Stimulated activated effector memory CD8-positive, alpha-beta T cell treated with anti-CD3 and anti-CD28 coated beads, Interleukin-12 subunit alpha, Interleukin-12 subunit beta, amount 100 ng/mL, for 72 hours (primary cell): Measurements from ENCODE around the gene AFAP1.

Source experiments
- ATAC-seq: fragments of 150-1000 bp; cut with Tn5 transposase; 2 replicates; pipeline ENCODE4 v1.10.0; 2021
- DNase-seq, 2 donors: peaks; one replicate each; pipeline ENCODE4 v3.0.0; 2021 to 2022; ENCODE audit warnings: low spot score in 2 of 2
- H3K27ac Mint-ChIP-seq: one replicate; pipeline ENCODE4 v1.8.0; 2022; ENCODE audit warnings: mild to moderate bottlenecking, mixed read lengths
- H3K36me3 Mint-ChIP-seq: one replicate; pipeline ENCODE4 v1.8.0; 2022; ENCODE audit warnings: mild to moderate bottlenecking, mixed read lengths
- H3K4me1 Mint-ChIP-seq: one replicate; pipeline ENCODE4 v1.8.0; 2022; ENCODE audit warnings: mixed read lengths
- H3K4me3 Mint-ChIP-seq: one replicate; pipeline ENCODE4 v1.8.0; 2022; ENCODE audit warnings: mild to moderate bottlenecking, mixed read lengths
- H3K9me3 Mint-ChIP-seq: one replicate; pipeline ENCODE4 v1.8.0; 2022; ENCODE audit warnings: mixed read lengths

The AFAP1 gene

GRCh38 chr4:7845493-7846128, 94.0 kb downstream of the AFAP1 start:
- ATAC-seq (no peak), DNase-seq (no peak)
- H3K9me3 Mint-ChIP-seq = no peaks in the 10 kb centered on the region
- H3K4me1 Mint-ChIP-seq = peaks cover 34% of the 10 kb centered on the region
- H3K27ac Mint-ChIP-seq = no peak overlapping the region
- no peak overlapping the region for H3K4me3 Mint-ChIP-seq
- peaks cover 53% of the 10 kb centered on the region for H3K36me3 Mint-ChIP-seq

GRCh38 chr4:7844594-7844991, 95.1 kb downstream of the AFAP1 start:
- no peak for DNase-seq
- H3K36me3 Mint-ChIP-seq = peaks cover 56% of the 10 kb centered on the region

DNA sequence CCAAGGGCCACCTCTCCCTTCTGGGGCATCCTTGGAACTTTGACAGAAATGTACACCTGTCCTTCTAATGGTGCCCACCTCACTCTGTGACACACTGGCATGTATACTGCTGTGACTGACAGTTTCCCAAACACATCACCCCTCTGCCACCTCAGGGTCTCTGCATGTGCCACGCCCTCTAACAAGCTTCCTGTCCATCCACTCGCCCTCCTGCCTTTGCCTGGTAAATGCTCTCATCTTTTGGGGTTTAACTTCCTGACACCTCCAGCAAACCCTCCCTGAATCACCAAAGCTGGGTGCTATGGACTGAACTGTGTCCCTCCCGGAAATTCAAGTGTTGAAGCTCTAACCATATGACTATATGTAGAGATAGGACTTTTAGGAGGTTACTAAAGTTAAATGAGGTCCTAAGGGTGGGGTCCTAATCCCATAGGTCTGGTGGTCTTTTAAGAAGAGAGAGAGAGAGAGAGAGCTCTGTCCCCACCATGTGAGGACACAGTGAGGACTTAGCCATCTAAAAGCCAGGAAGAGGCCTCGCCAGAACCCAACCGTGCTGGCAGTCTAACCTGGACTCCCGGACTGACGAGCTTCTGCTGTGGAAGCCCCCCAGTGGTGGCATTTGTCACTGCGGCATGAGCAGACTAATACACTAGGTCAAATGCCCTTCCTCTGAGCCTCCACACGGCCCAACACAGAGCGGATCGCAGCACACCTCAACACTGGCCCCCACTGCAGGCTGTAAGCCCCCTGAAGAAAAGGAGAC, 95.6 kb downstream of the AFAP1 start:
- peak; percentile 49 to 85 for DNase-seq
- H3K4me1 Mint-ChIP-seq = peaks cover 28% of the 10 kb centered on the region
- H3K9me3 Mint-ChIP-seq = no peaks in the 10 kb centered on the region
- H3K4me3 Mint-ChIP-seq = peak overlapping the region; percentile 21
- H3K27ac Mint-ChIP-seq = peak overlapping the region; percentile 20
- ATAC-seq = peak; percentile 91
- peaks cover 51% of the 10 kb centered on the region for H3K36me3 Mint-ChIP-seq

More at GRCh38 chr4:7844594-7844991, 95.1 kb downstream of the AFAP1 start:
- peak overlapping the region; percentile 20 for H3K27ac Mint-ChIP-seq
- peak; percentile 35 for ATAC-seq
- H3K9me3 Mint-ChIP-seq = no peaks in the 10 kb centered on the region
- peaks cover 28% of the 10 kb centered on the region for H3K4me1 Mint-ChIP-seq
- H3K4me3 Mint-ChIP-seq = peak overlapping the region; percentile 21

DNA sequence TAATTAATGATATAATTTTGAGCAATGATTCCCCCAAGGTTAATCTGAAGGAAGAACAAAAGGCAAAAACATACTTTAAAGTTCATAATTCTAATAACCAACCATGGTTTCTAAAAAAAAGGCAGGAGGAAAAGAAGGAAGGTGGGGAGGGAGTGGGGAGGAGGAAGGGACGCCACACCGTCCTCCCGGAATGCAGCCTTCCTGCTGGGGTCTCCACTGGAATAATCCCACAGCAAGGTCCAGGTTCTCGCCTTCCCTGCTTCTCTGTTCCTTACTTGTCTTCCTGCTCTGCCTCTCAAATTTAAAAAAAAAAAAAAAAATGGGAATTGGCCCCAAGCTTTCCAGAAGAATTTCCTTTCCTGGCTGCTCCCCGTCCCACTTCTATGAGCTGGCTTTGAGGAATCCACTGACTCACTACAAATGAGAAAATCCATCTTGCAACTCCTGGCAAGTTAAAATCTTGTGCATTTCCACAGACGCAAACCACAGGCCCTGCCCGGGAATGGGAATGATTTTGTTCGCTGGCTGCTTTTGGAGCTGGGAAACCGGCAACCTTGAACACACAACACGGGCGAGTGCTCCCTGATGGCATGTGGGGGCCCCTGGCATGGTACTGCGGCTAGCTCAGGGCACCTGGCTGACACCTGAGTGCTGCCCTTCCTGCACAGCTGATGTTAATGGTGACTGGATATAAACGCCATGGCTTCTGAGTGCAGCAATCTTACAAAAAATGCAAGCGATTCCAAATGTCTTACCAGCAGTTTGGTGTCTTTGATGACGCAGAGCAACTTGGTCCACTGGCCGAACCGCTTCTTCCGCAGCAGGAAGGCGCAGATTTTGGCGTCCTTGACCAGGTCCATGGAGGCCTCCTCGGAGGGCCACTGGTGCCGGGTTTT, 97.0 kb downstream of the AFAP1 start:
- ATAC-seq = no peak
- peaks cover 58% of the 10 kb centered on the region for H3K36me3 Mint-ChIP-seq
- no peak overlapping the region for H3K4me3 Mint-ChIP-seq
- H3K27ac Mint-ChIP-seq = no peak overlapping the region
- no peak for DNase-seq
- H3K9me3 Mint-ChIP-seq = no peaks in the 10 kb centered on the region
- H3K4me1 Mint-ChIP-seq = peaks cover 24% of the 10 kb centered on the region

GRCh38 chr4:7841894-7842293, 97.8 kb downstream of the AFAP1 start:
- Mint-ChIP-seq H3K36me3 (peaks cover 65% of the 10 kb centered on the region), H3K4me3 (no peak overlapping the region), H3K9me3 (no peaks in the 10 kb centered on the region), H3K27ac (no peak overlapping the region), H3K4me1 (peaks cover 23% of the 10 kb centered on the region)
- ATAC-seq = no peak
- DNase-seq = no peak

DNA sequence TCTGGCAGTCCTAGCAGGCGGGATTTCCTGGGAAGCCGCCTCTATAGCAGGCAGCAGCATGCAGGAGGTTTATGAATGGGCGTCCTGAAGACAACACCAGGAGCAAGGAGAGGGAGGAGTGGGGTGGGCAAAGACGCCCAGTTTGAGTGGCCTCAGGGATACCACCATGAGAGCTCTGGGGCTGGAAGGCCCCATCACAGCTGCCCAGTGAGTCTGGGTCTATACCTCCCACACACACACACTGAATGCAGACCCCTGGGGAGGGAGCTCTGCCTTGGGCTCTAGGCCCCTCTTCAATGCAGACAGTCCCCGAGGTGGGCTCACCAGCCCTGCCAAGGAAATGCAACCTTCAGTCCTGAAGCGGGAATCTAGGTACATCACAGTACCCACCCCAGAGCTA, 98.6 kb downstream of the AFAP1 start:
- no peaks in the 10 kb centered on the region for H3K9me3 Mint-ChIP-seq
- H3K4me1 Mint-ChIP-seq = peaks cover 22% of the 10 kb centered on the region
- H3K4me3 Mint-ChIP-seq = no peak overlapping the region
- H3K36me3 Mint-ChIP-seq = peaks cover 72% of the 10 kb centered on the region
- DNase-seq = no peak
- H3K27ac Mint-ChIP-seq = no peak overlapping the region
- ATAC-seq = no peak

GRCh38 chr4:7839856-7840255, 99.8 kb downstream of the AFAP1 start:
- DNase-seq (no peak), ATAC-seq (no peak)
- Mint-ChIP-seq H3K4me1 (peaks cover 14% of the 10 kb centered on the region), H3K4me3 (no peak overlapping the region), H3K9me3 (no peaks in the 10 kb centered on the region), H3K27ac (no peak overlapping the region), H3K36me3 (peaks cover 77% of the 10 kb centered on the region)

DNA sequence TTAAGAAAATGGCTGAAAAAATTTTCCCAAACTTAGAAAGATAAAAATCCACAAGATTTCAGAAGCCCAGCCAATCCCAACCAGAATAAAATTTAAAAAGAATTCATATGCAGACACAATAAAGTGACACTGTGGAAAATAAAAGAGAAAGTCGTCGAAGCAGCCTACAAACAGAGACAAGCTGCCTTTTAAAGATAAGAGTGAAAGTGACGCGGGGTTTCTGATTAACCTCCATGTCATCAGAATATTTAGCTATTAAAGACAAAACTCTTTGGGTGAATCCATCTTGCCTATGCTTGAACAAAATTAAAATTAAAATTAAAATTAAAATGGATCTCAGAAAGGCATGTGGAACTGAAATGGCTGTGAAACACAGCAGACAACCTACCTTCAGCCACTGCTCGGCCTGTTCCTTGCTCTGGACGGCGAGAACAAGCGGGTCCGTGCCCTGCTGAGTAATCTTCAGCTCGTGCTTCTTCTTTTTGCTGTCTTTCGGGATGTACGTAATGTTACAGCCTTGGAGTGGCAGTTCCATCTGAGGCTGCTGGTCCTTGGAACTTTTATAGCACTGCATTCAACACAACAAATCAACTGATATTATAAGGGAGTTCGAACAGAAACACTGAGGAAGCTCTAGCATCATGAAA, 101.4 kb downstream of the AFAP1 start:
- DNase-seq (no peak), ATAC-seq (no peak)
- Mint-ChIP-seq H3K9me3 (no peaks in the 10 kb centered on the region), H3K4me3 (no peak overlapping the region), H3K4me1 (no peaks in the 10 kb centered on the region), H3K27ac (no peak overlapping the region), H3K36me3 (peaks cover 76% of the 10 kb centered on the region)

DNA sequence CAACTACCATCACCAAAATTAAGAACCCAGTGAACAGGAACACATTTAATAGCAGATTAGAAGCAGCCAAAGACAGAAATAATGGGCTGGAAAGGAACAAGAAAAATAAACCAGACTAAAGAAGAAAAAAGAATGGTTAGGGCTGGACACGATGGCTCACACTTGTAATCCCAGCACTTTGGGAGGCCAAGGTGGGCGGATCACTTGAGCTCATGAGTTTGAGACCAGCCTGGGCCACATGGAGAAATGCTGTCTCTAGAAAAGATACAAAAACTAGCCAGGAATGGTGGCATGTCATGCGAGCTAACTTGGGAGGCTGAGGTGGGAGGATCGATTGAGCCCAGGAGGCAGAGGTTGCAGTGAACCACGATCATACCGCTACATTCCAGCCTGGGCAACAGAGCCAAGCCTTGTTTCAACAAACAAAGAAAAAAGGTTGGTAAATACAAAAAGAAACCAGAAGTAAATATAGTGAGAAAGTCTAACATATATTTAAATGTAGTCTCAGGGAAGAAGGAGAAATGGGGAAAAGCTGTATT, 102.0 kb downstream of the AFAP1 start:
- Mint-ChIP-seq H3K4me1 (peaks cover 5% of the 10 kb centered on the region), H3K36me3 (peaks cover 70% of the 10 kb centered on the region), H3K4me3 (no peak overlapping the region), H3K9me3 (no peaks in the 10 kb centered on the region), H3K27ac (no peak overlapping the region)
- DNase-seq = no peak
- ATAC-seq = no peak

GRCh38 chr4:7831858-7832730, 107.6 kb downstream of the AFAP1 start:
- Mint-ChIP-seq H3K4me3 (peak overlapping the region; percentile 66), H3K27ac (peak overlapping the region; percentile 94), H3K9me3 (no peaks in the 10 kb centered on the region), H3K36me3 (peaks cover 49% of the 10 kb centered on the region), H3K4me1 (peaks cover 56% of the 10 kb centered on the region)
- ATAC-seq = peak; percentile 54
- no peak for DNase-seq

DNA sequence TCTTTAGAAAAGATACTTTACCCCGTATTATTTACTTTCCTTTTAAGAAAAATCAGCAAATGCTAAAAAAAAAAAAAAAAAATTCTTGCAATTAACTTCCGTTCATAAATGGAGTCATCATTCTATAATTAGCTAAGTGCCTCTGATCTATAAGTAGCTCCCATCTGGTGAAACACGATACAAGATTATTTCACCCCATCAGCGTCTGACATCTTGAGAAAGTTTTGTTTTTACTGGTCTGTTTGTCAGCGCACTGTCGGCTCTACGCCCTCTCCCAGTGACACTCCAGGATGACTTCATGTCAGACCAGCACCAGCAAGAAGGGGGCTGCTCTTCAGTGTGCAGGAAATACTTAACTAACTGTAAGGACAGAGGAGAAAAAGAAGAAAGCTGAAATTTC, 108.3 kb downstream of the AFAP1 start:
- no peaks in the 10 kb centered on the region for H3K9me3 Mint-ChIP-seq
- peak overlapping the region; percentile 94 for H3K27ac Mint-ChIP-seq
- peaks cover 64% of the 10 kb centered on the region for H3K4me1 Mint-ChIP-seq
- H3K4me3 Mint-ChIP-seq = peak overlapping the region; percentile 66
- DNase-seq (peak; percentile 10 to 71), ATAC-seq (peak; percentile 90)
- peaks cover 50% of the 10 kb centered on the region for H3K36me3 Mint-ChIP-seq

DNA sequence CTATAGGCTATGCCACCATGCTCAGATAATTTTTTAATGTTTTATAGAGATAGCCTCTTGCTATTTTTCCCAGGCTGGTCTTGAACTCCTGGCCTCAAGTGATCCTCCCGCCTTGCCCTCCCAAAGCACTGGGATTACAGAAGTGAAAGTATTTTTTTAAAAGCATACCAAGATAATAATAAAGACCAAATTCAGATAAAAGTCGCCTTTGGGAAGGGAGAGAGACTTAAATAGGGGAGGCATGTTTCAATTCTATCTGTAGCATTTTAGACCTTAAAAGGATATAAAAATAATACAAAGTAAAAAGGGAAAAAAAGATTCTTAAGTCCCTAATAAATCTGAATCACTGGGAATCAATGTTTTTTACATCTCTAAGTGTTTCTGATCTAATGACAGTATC, 108.9 kb downstream of the AFAP1 start:
- Mint-ChIP-seq H3K9me3 (no peaks in the 10 kb centered on the region), H3K27ac (peak overlapping the region; percentile 94), H3K36me3 (peaks cover 50% of the 10 kb centered on the region), H3K4me1 (peaks cover 68% of the 10 kb centered on the region), H3K4me3 (peak overlapping the region; percentile 66)
- DNase-seq (no peak), ATAC-seq (no peak)

GRCh38 chr4:7829652-7830580, 109.7 kb downstream of the AFAP1 start:
- Mint-ChIP-seq H3K27ac (peak overlapping the region; percentile 84), H3K4me1 (peaks cover 68% of the 10 kb centered on the region), H3K9me3 (no peaks in the 10 kb centered on the region), H3K36me3 (peaks cover 57% of the 10 kb centered on the region), H3K4me3 (peak overlapping the region; percentile 39)
- ATAC-seq = no peak
- no peak for DNase-seq
